KOPT-K1 (cell line): ENCODE data around the gene SPG21.

Source experiments
- H3K27ac ChIP-seq: fragments of 200-600 bp; sonication (generic); 2 replicates; pipeline ENCODE4 v1.5.1; 2016; ENCODE audit warnings: antibody characterized with exemption, mild to moderate bottlenecking, low read depth, low read length; ENCODE audit not compliant: poor library complexity, severe bottlenecking
- H3K36me3 ChIP-seq: fragments of 200-600 bp; sonication (generic); 2 replicates; pipeline ENCODE4 v1.5.1; 2017; ENCODE audit warnings: antibody characterized with exemption, mild to moderate bottlenecking, low read length, moderate library complexity; ENCODE audit not compliant: insufficient read depth
- H3K9me3 ChIP-seq: fragments of 200-600 bp; sonication (generic); 2 replicates; pipeline ENCODE4 v1.5.1; 2017; ENCODE audit warnings: antibody characterized with exemption, low read length, mild to moderate bottlenecking; ENCODE audit not compliant: insufficient read depth, poor library complexity, severe bottlenecking

The SPG21 gene

GRCh38 chr15:64934023-64934422 is 55.7 kb downstream of the SPG21 start:
- Histone ChIP-seq H3K9me3 (no peaks in the 10 kb centered on the region), H3K27ac (no peak overlapping the region), H3K36me3 (no peaks in the 10 kb centered on the region)

DNA sequence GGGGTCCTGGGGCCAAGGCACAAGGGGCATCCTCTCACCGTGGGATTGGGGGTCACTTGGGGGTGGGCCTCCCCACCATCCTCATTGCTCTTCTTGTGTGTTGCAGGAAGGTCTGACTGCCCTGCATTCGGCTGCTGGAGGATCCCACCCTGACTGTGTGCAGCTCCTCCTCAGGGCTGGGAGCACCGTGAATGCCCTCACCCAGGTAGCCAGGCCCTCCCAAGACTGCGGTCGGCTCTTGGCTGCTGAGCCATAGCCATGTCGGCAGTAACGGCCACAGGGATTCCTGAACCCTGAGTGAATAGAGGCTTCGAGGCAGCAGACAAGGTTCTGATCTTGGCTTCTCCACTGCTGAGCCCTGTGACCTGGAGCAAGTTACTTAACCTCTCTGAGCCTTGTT is 58.3 kb downstream of the SPG21 start:
- Histone ChIP-seq H3K27ac (no peak overlapping the region), H3K9me3 (no peaks in the 10 kb centered on the region), H3K36me3 (no peaks in the 10 kb centered on the region)

GRCh38 chr15:64930778-64931371 is 58.8 kb downstream of the SPG21 start:
- no peaks in the 10 kb centered on the region for H3K9me3 ChIP-seq
- H3K27ac ChIP-seq: no peak overlapping the region
- no peaks in the 10 kb centered on the region for H3K36me3 ChIP-seq

GRCh38 chr15:64930019-64930652 is 59.6 kb downstream of the SPG21 start:
- Histone ChIP-seq H3K36me3 (no peaks in the 10 kb centered on the region), H3K27ac (no peak overlapping the region), H3K9me3 (no peaks in the 10 kb centered on the region)

DNA sequence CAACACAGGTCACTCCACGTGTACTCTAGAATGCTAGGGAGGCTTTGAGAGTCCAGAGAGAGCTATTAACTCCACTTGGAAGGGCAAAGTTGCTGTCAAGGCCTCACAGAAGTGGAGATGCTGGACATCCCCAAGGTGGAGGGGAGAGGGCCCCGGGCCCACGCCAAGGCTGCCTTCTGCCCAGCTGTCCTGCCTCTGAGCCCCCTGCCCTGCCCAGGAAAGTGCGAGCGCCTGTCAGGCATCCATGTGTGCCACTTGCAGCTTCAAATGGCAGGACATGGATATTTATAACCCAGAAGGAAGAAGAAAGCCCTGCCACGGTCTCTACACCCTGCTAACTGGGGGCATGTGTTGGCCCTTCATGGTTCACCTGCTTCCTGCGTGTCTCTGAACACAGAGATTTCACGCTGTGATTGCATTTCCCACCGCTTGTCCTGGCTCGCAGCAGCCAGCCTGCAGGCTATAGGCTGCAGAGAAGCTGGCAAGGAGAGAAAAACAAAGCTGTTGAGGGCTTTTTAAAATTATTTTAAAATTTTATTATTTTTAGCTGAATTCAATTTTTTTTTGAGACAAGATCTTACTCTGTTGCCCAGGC is 61.0 kb downstream of the SPG21 start:
- no peaks in the 10 kb centered on the region for H3K36me3 ChIP-seq

GRCh38 chr15:64926661-64927060 is 63.1 kb downstream of the SPG21 start:
- Histone ChIP-seq H3K36me3 (no peaks in the 10 kb centered on the region), H3K9me3 (no peaks in the 10 kb centered on the region), H3K27ac (no peak overlapping the region)

More for the DNA sequence above, 61.0 kb downstream of the SPG21 start:
- Histone ChIP-seq H3K9me3 (no peaks in the 10 kb centered on the region), H3K27ac (no peak overlapping the region)

DNA sequence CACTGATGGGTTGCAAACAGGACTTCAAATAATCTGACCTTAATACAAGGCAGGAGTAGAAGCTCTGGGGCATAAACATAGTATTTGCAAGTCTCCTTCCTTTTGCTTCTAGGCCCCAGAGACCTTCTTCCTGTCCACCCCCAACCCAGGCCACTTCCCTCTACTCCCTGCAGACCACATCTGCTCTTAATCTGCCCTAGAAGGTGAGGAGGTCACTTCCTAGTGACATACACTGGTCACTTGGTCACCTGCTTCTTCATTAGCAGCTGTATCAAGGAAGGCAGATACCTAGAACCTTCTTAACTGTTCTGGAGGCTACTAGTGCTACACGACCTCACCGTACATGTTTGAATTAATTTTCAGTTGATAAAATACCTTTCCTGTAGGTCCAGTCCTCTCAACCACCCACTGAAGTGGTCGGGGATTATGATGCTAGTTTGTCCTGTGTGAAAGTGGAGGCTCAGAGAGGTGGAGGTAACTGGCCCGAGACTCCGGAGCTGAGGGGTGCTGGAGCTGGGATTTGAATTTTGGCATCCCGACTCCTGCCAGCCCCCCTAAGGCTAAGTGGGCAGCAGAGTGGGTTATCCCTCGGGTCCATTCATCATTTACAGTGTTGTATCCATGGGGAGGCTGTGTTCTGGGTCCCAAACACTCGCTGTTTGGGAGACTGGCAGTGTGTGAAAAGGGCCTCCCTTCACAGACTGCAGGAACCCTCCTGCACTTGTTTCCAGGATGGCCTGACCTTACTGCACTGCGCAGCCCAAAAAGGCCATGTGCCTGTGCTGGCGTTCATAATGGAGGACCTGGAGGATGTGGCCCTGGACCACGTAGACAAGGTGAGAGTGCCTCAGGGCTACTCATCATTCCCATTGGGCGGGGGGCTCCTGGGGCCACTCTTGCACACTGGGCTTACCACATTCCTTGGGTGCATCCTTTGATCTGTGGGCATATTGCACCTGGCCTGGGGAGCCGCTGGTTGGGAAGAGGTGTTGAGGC is 64.1 kb downstream of the SPG21 start:
- Histone ChIP-seq H3K36me3 (no peaks in the 10 kb centered on the region), H3K9me3 (no peaks in the 10 kb centered on the region), H3K27ac (no peak overlapping the region)

- Histone ChIP-seq H3K27ac (no peak overlapping the region), H3K9me3 (no peaks in the 10 kb centered on the region), H3K36me3 (no peaks in the 10 kb centered on the region)
These were observed 66.2 kb downstream of the SPG21 start for GRCh38 chr15:64923546-64923945.

- Histone ChIP-seq H3K27ac (no peak overlapping the region), H3K36me3 (no peaks in the 10 kb centered on the region)
These were observed 68.0 kb downstream of the SPG21 start for GRCh38 chr15:64921711-64922110.

GRCh38 chr15:64919721-64920120 is 70.0 kb downstream of the SPG21 start:
- no peak overlapping the region for H3K27ac ChIP-seq
- H3K36me3 ChIP-seq: no peaks in the 10 kb centered on the region
- H3K9me3 ChIP-seq: no peaks in the 10 kb centered on the region

More at GRCh38 chr15:64921711-64922110, 68.0 kb downstream of the SPG21 start:
- H3K9me3 ChIP-seq: no peaks in the 10 kb centered on the region

GRCh38 chr15:64917211-64917610 is 72.5 kb downstream of the SPG21 start:
- Histone ChIP-seq H3K9me3 (no peaks in the 10 kb centered on the region), H3K36me3 (no peaks in the 10 kb centered on the region), H3K27ac (no peak overlapping the region)

- Histone ChIP-seq H3K9me3 (no peaks in the 10 kb centered on the region), H3K36me3 (no peaks in the 10 kb centered on the region), H3K27ac (no peak overlapping the region)
These were observed 73.3 kb downstream of the SPG21 start for GRCh38 chr15:64916365-64916764.

DNA sequence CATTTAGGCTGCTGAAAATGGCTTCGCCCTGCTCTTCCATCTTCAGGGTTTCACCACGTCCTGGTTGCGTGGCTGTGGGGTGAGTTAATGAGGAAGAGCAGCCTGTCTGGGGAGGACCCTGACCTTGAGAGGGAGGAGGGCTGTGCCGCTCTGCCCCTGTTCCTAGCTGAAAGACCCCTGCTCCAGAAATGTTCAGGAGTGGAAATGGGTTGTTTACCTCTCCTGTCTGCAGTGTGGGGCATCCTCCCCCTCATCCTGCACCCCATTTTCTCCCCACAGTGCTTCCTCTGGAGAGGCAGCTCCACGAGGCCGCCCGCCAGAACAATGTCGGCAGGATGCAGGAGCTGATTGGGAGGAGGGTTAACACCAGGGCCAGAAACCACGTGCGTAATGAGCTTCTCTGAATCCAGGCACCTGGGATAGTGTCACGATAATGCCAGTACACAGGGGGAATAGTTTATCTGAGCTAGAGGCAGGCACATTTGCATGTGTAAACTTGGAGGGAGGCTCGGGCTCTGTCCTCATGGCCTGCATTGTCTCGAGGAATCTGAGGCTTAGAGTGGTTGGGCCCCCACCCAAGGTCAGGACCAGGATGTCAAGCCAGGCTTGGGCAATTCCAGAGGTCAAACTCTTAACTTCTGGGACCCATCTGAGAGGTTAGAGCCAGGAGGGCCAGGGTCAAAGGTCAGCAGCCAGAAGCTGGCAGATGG is 74.0 kb downstream of the SPG21 start:
- Histone ChIP-seq H3K27ac (no peak overlapping the region), H3K9me3 (no peaks in the 10 kb centered on the region), H3K36me3 (no peaks in the 10 kb centered on the region)
